OCI-LY3 (cell line): ENCODE results near the gene TWIST2.

ENCODE experiments used
- H2AFZ ChIP-seq: fragments of 200-600, 300-600 bp; shearing (Covaris generic); 2 replicates; pipeline ENCODE4 v1.6.0; 2014; ENCODE audit warnings: antibody characterized with exemption, low read depth, low read length
- H3K27ac ChIP-seq: fragments of 200-600, 300-600 bp; sonication (generic); 2 replicates; pipeline ENCODE4 v1.5.1; 2014; ENCODE audit warnings: mild to moderate bottlenecking, low read length, moderate library complexity, mixed read lengths
- H3K27me3 ChIP-seq: fragments of 200-600, 300-600 bp; sonication (generic); 2 replicates; pipeline ENCODE4 v1.6.1; 2014; ENCODE audit warnings: low read depth, low read length, mixed read lengths
- H3K36me3 ChIP-seq: fragments of 200-600, 300-600 bp; sonication (generic); replicated peaks from 2 replicates; pipeline ENCODE3; 2014; ENCODE audit warnings: low read depth, low read length, mixed read lengths
- H3K4me1 ChIP-seq: fragments of 300-600, 200-600 bp; sonication (generic); 2 replicates; pipeline ENCODE4 v1.6.1; 2014; ENCODE audit warnings: low read length, mixed read lengths
- H3K4me2 ChIP-seq: fragments of 200-600, 300-600 bp; sonication (generic); 2 replicates; pipeline ENCODE4 v1.6.1; 2014; ENCODE audit warnings: low read length, mixed read lengths
- H3K4me3 ChIP-seq: fragments of 300-600, 200-600 bp; sonication (generic); 2 replicates; pipeline ENCODE4 v1.5.1; 2014; ENCODE audit warnings: antibody characterized with exemption, mild to moderate bottlenecking, low read length, moderate library complexity
- H3K79me2 ChIP-seq: fragments of 300-600, 200-600 bp; shearing (Covaris generic); 2 replicates; pipeline ENCODE4 v1.6.1; 2014; ENCODE audit warnings: mild to moderate bottlenecking, low read length, mixed read lengths
- H3K9ac ChIP-seq: fragments of 300-600, 200-600 bp; shearing (Covaris generic); 2 replicates; pipeline ENCODE4 v1.6.0; 2014; ENCODE audit warnings: mild to moderate bottlenecking, low read length, moderate library complexity
- H3K9me3 ChIP-seq: fragments of 200-600, 300-600 bp; shearing (Covaris generic); 2 replicates; pipeline ENCODE4 v1.6.1; 2014; ENCODE audit warnings: low read length, mixed read lengths; ENCODE audit not compliant: insufficient read depth
- H4K20me1 ChIP-seq: fragments of 200-600, 300-600 bp; sonication (generic); 2 replicates; pipeline ENCODE4 v1.6.1; 2016; ENCODE audit warnings: low read length, mixed read lengths; ENCODE audit not compliant: insufficient read depth
- CTCF ChIP-seq: fragments of 200-600, 300-600 bp; sonication (generic); IDR thresholded peaks from 2 replicates; pipeline ENCODE4 v1.5.1; 2014; ENCODE audit warnings: antibody characterized with exemption, low read length, low read depth
- EZH2phosphoT487 ChIP-seq: fragments of 200-600 bp; shearing (Covaris generic); IDR thresholded peaks from 2 replicates; pipeline ENCODE4 v1.6.1; 2018; ENCODE audit warnings: antibody characterized with exemption, mixed run types, low read depth

The TWIST2 gene

GRCh38 chr2:238817891-238818290, 30.0 kb upstream of the TWIST2 start:
- Histone ChIP-seq H3K79me2 (no peaks in the 10 kb centered on the region), H4K20me1 (no peaks in the 10 kb centered on the region), H3K9ac (no peak overlapping the region), H3K4me3 (no peak overlapping the region), H3K36me3 (no peaks in the 10 kb centered on the region), H3K9me3 (no peaks in the 10 kb centered on the region), H2AFZ (no peak overlapping the region), H3K4me2 (no peak overlapping the region), H3K27me3 (no peaks in the 10 kb centered on the region), H3K27ac (no peak overlapping the region), H3K4me1 (no peaks in the 10 kb centered on the region)
- TF ChIP-seq CTCF (no peak), EZH2phosphoT487 (no peak)

DNA sequence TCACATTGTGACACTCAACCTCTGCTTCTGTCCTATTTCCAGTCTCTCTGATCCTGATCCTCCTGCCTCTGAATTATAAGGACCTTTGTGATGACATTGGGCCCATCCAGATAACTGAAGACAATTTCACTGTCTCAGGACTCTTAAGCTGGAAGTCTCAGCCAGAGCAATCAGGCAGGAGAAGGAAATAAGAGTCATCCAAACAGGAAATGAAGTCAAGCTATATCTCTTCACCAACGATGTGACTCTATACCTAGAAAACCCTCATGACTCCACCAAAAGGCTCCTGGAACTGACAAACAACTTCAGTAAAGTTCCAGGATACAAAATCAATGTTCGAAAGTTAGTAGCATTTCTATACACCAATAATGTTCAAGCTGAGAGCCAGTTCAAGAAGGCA, 29.3 kb upstream of the TWIST2 start:
- Histone ChIP-seq H3K27me3 (no peaks in the 10 kb centered on the region), H3K4me2 (no peak overlapping the region), H2AFZ (no peak overlapping the region), H4K20me1 (no peaks in the 10 kb centered on the region), H3K79me2 (no peaks in the 10 kb centered on the region), H3K4me3 (no peak overlapping the region), H3K36me3 (no peaks in the 10 kb centered on the region), H3K4me1 (no peaks in the 10 kb centered on the region), H3K9me3 (no peaks in the 10 kb centered on the region), H3K27ac (no peak overlapping the region), H3K9ac (no peak overlapping the region)
- TF ChIP-seq CTCF (no peak), EZH2phosphoT487 (no peak)

GRCh38 chr2:238820197-238820596, 27.7 kb upstream of the TWIST2 start:
- Histone ChIP-seq H3K79me2 (no peaks in the 10 kb centered on the region), H3K4me2 (no peak overlapping the region), H2AFZ (no peak overlapping the region), H3K27me3 (no peaks in the 10 kb centered on the region), H3K27ac (no peak overlapping the region), H3K9ac (no peak overlapping the region), H3K4me1 (no peaks in the 10 kb centered on the region), H3K9me3 (no peaks in the 10 kb centered on the region), H3K36me3 (no peaks in the 10 kb centered on the region), H3K4me3 (no peak overlapping the region), H4K20me1 (no peaks in the 10 kb centered on the region)
- TF ChIP-seq CTCF (no peak), EZH2phosphoT487 (no peak)

GRCh38 chr2:238820916-238821315, 27.0 kb upstream of the TWIST2 start:
- Histone ChIP-seq H3K4me3 (no peak overlapping the region), H3K36me3 (no peaks in the 10 kb centered on the region), H4K20me1 (no peaks in the 10 kb centered on the region), H2AFZ (no peak overlapping the region), H3K4me2 (no peak overlapping the region), H3K4me1 (no peaks in the 10 kb centered on the region), H3K9ac (no peak overlapping the region), H3K9me3 (no peaks in the 10 kb centered on the region), H3K27me3 (no peaks in the 10 kb centered on the region), H3K27ac (no peak overlapping the region), H3K79me2 (no peaks in the 10 kb centered on the region)
- TF ChIP-seq CTCF (no peak), EZH2phosphoT487 (no peak)
